ENCODE measurements around the gene RFX5.

The RFX5 gene

GRCh38 chr1:151346082-151346768 lies 827 bp downstream of the RFX5 start:
- no peak for DNase-seq
- peak overlapping the region; percentile 82 for H3K4me2 ChIP-seq (ENCODE audit: low read depth, low read length)
- H3K4me1 ChIP-seq (ENCODE audit: low read length): peaks cover 16% of the 10 kb centered on the region
- peak overlapping the region; percentile 78 for H3K27ac ChIP-seq (ENCODE audit: low read length)
- H3K4me3 ChIP-seq (ENCODE audit: low read length): peak overlapping the region; percentile 84
- TF ChIP-seq EZH2phosphoT487 (IDR thresholded peaks at IDR 0.05; ENCODE audit: low read length) (no peak), EZH2 (optimal IDR thresholded peaks at IDR 0.05; ENCODE audit: low read depth, low read length) (no peak), CTCF (IDR thresholded peaks at IDR 0.05; ENCODE audit: low read length) (no peak)
- peaks cover 3% of the 10 kb centered on the region for H3K36me3 ChIP-seq (replicated peaks; ENCODE audit: insufficient read depth, low read length)
- H4K20me1 ChIP-seq (ENCODE audit: insufficient read depth, low read length): no peaks in the 10 kb centered on the region
- H3K9ac ChIP-seq (ENCODE audit: low read length): peak overlapping the region; percentile 81
- peaks cover 20% of the 10 kb centered on the region for H3F3A ChIP-seq (ENCODE audit: insufficient read depth, low read length)
- no peaks in the 10 kb centered on the region for H3K27me3 ChIP-seq (replicated peaks; ENCODE audit: insufficient read depth, low read length)
- H3K9me3 ChIP-seq (replicated peaks; ENCODE audit: insufficient read depth, low read length): no peaks in the 10 kb centered on the region
- no peaks in the 10 kb centered on the region for H3K9me2 ChIP-seq (replicated peaks; ENCODE audit: insufficient read depth, low read length)
- H2AFZ ChIP-seq (ENCODE audit: low read length): peak overlapping the region; percentile 58
- H3K79me2 ChIP-seq (ENCODE audit: low read length): peaks cover 17% of the 10 kb centered on the region

GRCh38 chr1:151344291-151344690 lies 2.8 kb downstream of the RFX5 start:
- Histone ChIP-seq H3K79me2 (ENCODE audit: low read length) (peaks cover 17% of the 10 kb centered on the region), H3K9me2 (replicated peaks; ENCODE audit: insufficient read depth, low read length) (no peaks in the 10 kb centered on the region), H3K4me1 (ENCODE audit: low read length) (peaks cover 16% of the 10 kb centered on the region), H2AFZ (ENCODE audit: low read length) (no peak overlapping the region), H3K36me3 (replicated peaks; ENCODE audit: insufficient read depth, low read length) (peaks cover 3% of the 10 kb centered on the region), H3K9me3 (replicated peaks; ENCODE audit: insufficient read depth, low read length) (no peaks in the 10 kb centered on the region), H3K27ac (ENCODE audit: low read length) (no peak overlapping the region), H4K20me1 (ENCODE audit: insufficient read depth, low read length) (no peaks in the 10 kb centered on the region), H3K4me3 (ENCODE audit: low read length) (no peak overlapping the region), H3F3A (ENCODE audit: insufficient read depth, low read length) (peaks cover 24% of the 10 kb centered on the region), H3K27me3 (replicated peaks; ENCODE audit: insufficient read depth, low read length) (no peaks in the 10 kb centered on the region), H3K4me2 (ENCODE audit: low read depth, low read length) (no peak overlapping the region), H3K9ac (ENCODE audit: low read length) (no peak overlapping the region)
- no peak for DNase-seq
- no peak for TF ChIP-seq EZH2phosphoT487 (IDR thresholded peaks at IDR 0.05; ENCODE audit: low read length)
- TF ChIP-seq EZH2 (optimal IDR thresholded peaks at IDR 0.05; ENCODE audit: low read depth, low read length): no peak
- no peak for TF ChIP-seq CTCF (IDR thresholded peaks at IDR 0.05; ENCODE audit: low read length)

- Histone ChIP-seq H4K20me1 (ENCODE audit: insufficient read depth, low read length) (no peaks in the 10 kb centered on the region), H3K9ac (ENCODE audit: low read length) (no peak overlapping the region), H3K36me3 (replicated peaks; ENCODE audit: insufficient read depth, low read length) (peaks cover 3% of the 10 kb centered on the region), H3K79me2 (ENCODE audit: low read length) (peaks cover 17% of the 10 kb centered on the region), H3K27me3 (replicated peaks; ENCODE audit: insufficient read depth, low read length) (no peaks in the 10 kb centered on the region), H3K9me2 (replicated peaks; ENCODE audit: insufficient read depth, low read length) (no peaks in the 10 kb centered on the region), H3K9me3 (replicated peaks; ENCODE audit: insufficient read depth, low read length) (no peaks in the 10 kb centered on the region), H3F3A (ENCODE audit: insufficient read depth, low read length) (peaks cover 24% of the 10 kb centered on the region), H2AFZ (ENCODE audit: low read length) (no peak overlapping the region), H3K4me2 (ENCODE audit: low read depth, low read length) (no peak overlapping the region), H3K4me3 (ENCODE audit: low read length) (no peak overlapping the region), H3K27ac (ENCODE audit: low read length) (no peak overlapping the region), H3K4me1 (ENCODE audit: low read length) (peaks cover 16% of the 10 kb centered on the region)
- TF ChIP-seq EZH2phosphoT487 (IDR thresholded peaks at IDR 0.05; ENCODE audit: low read length): no peak
- no peak for TF ChIP-seq CTCF (IDR thresholded peaks at IDR 0.05; ENCODE audit: low read length)
- TF ChIP-seq EZH2 (optimal IDR thresholded peaks at IDR 0.05; ENCODE audit: low read depth, low read length): no peak
- no peak for DNase-seq
Measured at GRCh38 chr1:151343587-151343986, 3.5 kb downstream of the RFX5 start.

Data from MM.1S (cell line).